IPS DF 4.7 (cell line): ENCODE results near the gene DYNLL2.
"Not testable (repeated sequence)": the region's sequence is repeated elsewhere in the genome, so short reads cannot be mapped to it uniquely, and the experiment has no call there.

Experiments used
- DNase-seq: peaks from one replicate; pipeline ENCODE4 v3.0.0-alpha.2; 2013; ENCODE audit warnings: low spot score; ENCODE audit errors: extremely low read depth

Gene DYNLL2

GRCh38 chr17:58101898-58102297 is 18.7 kb downstream of the DYNLL2 start:
- not testable (repeated sequence) for DNase-seq

- no peak for DNase-seq
Observed at GRCh38 chr17:58105093-58105492, 21.9 kb downstream of the DYNLL2 start.

GRCh38 chr17:58107306-58107705 is 24.1 kb downstream of the DYNLL2 start:
- no peak for DNase-seq

- no peak for DNase-seq
Observed at GRCh38 chr17:58109197-58109596, 26.0 kb downstream of the DYNLL2 start.

- DNase-seq = no peak
Observed at GRCh38 chr17:58110012-58110411, 26.8 kb downstream of the DYNLL2 start.

GRCh38 chr17:58111676-58112075 is 28.5 kb downstream of the DYNLL2 start:
- DNase-seq = no peak

- DNase-seq = peak; percentile 38
Observed at GRCh38 chr17:58112970-58113631, 29.9 kb downstream of the DYNLL2 start.

- DNase-seq = no peak
Observed at GRCh38 chr17:58113947-58114346, 30.7 kb downstream of the DYNLL2 start.

GRCh38 chr17:58117382-58117781 is 34.2 kb downstream of the DYNLL2 start:
- no peak for DNase-seq

- DNase-seq = no peak
Observed at GRCh38 chr17:58119491-58119890, 36.3 kb downstream of the DYNLL2 start.

- DNase-seq = peak; percentile 49
Observed at GRCh38 chr17:58120195-58120822, 37.1 kb downstream of the DYNLL2 start.

GRCh38 chr17:58121925-58122324 is 38.7 kb downstream of the DYNLL2 start:
- DNase-seq = no peak

- DNase-seq = no peak
Observed at GRCh38 chr17:58127846-58128245, 44.6 kb downstream of the DYNLL2 start.

GRCh38 chr17:58132697-58133096 is 49.5 kb downstream of the DYNLL2 start:
- not testable (repeated sequence) for DNase-seq

- no peak for DNase-seq
Observed at GRCh38 chr17:58136669-58137279, 53.6 kb downstream of the DYNLL2 start.

- DNase-seq = no peak
Observed at GRCh38 chr17:58141505-58141904, 58.3 kb downstream of the DYNLL2 start.

GRCh38 chr17:58143335-58143734 is 60.1 kb downstream of the DYNLL2 start:
- not testable (repeated sequence) for DNase-seq

GRCh38 chr17:58144801-58145200 is 61.6 kb downstream of the DYNLL2 start:
- DNase-seq = no peak
